Left colon (tissue), 2 donors: Measurements from ENCODE around the gene TLE4. TPM values are rescaled to one million over a fixed set of nuclear protein-coding genes. Genes with fewer than 3 reads are reported as not detected.

Experiments
- ATAC-seq: fragments of 200-7000 bp; cut with Tn5 transposase; one replicate; pipeline ENCODE4 v1.9.1; 2020; ENCODE audit warnings: mild to moderate bottlenecking, moderate library complexity
- DNase-seq, 2 donors: peaks; one replicate each; pipeline ENCODE4 v3.0.0-alpha.2; 2020
- intact Hi-C, 2 donors: fragments of 100-400 bp; cut with DNase I in 1 of 2; cut with micrococcal nuclease in 1 of 2; formaldehyde crosslinking; loops; one replicate each; pipeline versions ENCODE4 v1.11.2 to v1.14.0; 2022; cut with DNase I, micrococcal nuclease
- total RNA-seq, 2 donors: library from RNA; stranded (reverse); fragmentation: NEBNext Ultra II Directional; extraction: Animal tissue kit (Norgen Biotek cat#: 25700); gene quantifications; one replicate each; pipeline ENCODE4 v1.2.1, GENCODE V29; 2021
- donor health status: DM: no; HTN: no; CAD: no.
- donor health status: DM: yes; HTN: yes; CAD: no.

TLE4 gene
- total RNA-seq, 2 donors from 2014 or later: 22.2 to 29.8 TPM

GRCh38 chr9:79672236-79672635 is 100.5 kb downstream of the TLE4 start:
- DNase-seq (no peak), ATAC-seq (no peak)

DNA sequence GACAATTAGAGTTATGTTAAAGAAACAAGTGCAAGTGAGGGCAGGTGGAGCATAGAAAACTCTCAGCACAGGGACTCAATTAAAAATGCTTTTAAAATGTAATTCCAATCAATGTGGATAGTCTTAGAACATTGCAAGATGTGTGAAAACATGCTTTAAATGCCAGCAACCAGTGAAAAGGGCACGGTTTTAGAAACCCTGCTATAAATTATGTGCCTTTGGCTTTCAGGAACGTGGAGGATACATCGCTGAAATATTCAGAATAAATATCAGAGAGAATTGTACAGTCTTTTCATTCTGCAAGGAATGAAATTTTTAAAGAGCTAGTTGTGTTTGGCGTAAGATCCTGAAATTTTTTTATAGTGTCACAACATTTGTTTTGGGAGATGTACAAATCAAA is 101.1 kb downstream of the TLE4 start:
- intact Hi-C loops: no loop called here
- DNase-seq (no peak), ATAC-seq (no peak)

More at GRCh38 chr9:79672236-79672635, 100.5 kb downstream of the TLE4 start:
- intact Hi-C loops: no loop called here

DNA sequence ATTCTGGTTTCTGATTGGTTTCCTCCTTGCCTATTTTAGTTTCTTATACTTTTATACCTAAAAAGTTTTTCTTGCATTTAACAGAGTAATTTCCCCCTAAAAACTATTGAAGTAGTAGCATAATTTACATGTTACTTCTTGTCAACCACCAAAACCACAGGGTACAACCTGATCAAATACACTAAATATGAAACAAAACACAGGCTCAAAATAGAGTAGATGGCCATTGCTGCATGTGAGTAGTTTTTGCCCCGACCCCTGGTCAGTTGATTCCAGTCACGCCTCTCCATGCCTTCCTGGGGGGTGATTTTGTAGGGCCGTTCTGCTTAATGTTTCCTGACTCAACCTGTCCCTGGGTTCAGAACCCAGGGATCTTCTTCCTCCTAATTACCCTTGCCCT is 101.8 kb downstream of the TLE4 start:
- intact Hi-C loops: no loop called here
- ATAC-seq: no peak
- no peak for DNase-seq

- ATAC-seq (no peak), DNase-seq (no peak)
- intact Hi-C loops: no loop called here
Observed at GRCh38 chr9:79674052-79674777, 102.5 kb downstream of the TLE4 start.

DNA sequence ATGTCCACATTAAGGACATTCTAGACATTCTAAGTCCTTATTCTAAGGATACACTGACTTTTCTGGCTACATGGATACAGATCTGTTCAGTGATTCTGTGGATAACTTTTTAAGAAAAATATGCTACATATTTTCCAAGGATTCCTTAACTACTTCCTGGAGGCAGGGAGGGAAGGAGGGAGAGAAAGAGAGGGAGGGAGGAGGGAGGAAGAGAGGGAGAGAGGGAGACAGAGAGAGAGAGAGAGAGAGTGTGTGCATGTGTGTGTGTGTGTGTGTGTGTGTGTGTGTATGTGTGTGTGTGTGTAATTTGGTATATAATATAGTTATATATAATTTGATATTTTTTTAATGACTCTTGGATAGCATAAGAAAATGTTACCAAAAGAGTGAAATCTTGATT is 109.8 kb downstream of the TLE4 start:
- intact Hi-C loops: no loop called here

DNA sequence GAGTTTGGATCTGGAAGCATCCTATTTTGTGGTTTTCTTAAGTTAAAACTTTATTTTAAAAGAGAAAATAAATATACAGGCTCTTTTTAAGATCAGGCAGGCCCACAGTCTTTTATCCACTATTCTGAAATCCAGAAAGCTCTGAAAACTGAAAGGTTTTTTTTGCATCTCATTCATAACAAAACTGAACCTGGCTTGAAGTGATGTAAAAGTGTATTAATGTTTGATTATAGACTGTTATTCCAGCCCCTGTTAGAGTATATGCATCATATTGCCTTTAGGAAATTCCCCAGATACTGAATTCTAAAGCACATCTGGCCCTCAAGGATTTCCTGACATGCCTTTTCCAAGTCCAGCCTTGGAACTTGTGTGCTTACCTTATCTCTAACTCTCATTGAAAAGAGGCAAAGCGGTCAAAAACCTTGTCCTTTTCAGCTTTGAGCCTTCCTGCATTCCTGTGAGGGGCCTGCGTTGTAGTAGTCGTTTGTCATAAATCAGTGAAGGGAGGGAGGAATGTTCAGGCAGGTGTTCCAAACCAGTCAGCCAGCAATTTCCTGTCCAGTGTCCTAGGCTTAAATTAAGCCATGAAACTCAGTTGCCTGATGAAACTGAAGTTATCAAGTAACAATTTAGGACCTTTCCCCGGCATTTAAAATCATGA is 110.4 kb downstream of the TLE4 start:
- intact Hi-C loops: no loop called here
- ATAC-seq (no peak), DNase-seq (no peak)

More for the DNA sequence above, 109.8 kb downstream of the TLE4 start:
- DNase-seq: no peak
- no peak for ATAC-seq

GRCh38 chr9:79684059-79684458 is 112.3 kb downstream of the TLE4 start:
- ATAC-seq (no peak), DNase-seq (no peak)
- intact Hi-C loops: no loop called here

DNA sequence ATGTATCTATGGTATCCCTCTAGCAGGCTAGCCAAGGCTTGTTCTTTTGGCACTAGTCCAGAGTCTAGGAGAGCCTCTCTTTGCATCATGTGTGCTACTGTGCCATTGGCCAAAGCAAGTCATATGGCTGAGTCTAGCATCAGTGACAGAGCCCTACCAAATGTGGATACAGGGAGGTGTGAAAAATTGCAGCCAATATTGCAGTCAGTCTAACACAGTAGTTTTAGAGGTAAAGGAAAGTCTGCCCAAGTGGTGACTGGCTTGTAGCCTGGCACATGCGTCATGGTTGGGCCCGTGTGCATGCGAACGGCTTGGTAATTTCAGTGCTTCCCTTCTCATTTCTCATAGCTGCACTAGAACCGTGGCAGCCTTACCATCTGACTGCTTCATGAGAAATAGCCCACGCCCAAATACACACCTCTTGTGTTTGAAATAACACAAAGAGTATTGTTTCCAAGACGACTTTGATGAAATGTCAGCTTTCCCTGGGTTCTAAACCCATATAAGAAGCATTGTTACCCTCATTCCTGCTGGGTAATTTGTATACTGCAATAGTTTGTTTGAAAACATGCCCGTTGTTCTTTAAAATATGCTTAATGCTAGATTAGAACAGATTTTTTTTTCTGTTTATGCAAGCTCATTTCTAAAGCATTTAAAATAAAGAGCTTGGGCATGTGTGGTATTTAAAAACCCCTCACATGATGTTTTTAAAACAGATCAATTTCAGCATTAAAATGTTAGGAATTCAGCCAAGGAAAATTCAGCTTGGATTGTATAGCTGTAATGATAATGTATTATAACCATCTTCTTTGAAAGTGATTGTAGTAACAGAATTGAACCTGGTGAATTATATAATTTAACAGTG is 113.2 kb downstream of the TLE4 start:
- DNase-seq (no peak), ATAC-seq (no peak)
- intact Hi-C loops: no loop called here

GRCh38 chr9:79685577-79685976 is 113.8 kb downstream of the TLE4 start:
- no peak for ATAC-seq
- no peak for DNase-seq
- intact Hi-C loops: no loop called here

- DNase-seq: no peak
- intact Hi-C loops: no loop called here
- no peak for ATAC-seq
Observed at GRCh38 chr9:79686381-79687130, 114.8 kb downstream of the TLE4 start.

DNA sequence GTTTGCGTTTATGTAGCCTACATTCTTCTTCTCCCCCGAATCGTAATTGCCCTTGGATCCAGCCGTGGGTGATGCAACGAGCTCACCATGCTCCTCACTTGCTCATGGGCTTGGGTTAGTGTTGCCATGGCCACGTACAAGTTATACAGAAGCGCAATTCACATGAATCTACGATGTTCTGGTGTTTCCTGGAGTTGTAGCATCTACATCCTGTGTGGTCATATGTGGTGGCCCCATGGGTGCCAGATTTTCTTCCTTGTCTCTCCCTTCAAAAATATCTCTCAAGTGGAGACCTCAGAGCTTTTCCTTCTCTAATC is 115.3 kb downstream of the TLE4 start:
- no peak for DNase-seq

DNA sequence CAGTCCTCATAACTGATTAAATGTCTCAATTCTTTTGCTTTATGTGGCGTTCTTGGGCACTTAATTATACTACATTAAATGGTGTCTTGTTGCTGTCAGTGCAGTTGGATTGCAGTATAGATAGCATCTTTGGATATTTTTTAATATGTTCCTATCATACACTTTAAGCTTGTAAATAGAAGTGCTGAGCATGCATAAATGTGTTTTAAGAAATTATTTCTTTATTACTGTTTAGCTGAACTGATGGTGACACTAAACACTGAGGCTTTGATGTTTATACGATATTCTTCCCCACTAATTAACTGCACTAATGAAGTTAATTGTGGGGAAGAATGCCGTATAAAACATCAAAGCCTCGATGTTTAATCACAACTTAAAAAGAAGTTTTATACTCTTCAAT is 116.6 kb downstream of the TLE4 start:
- ATAC-seq (no peak), DNase-seq (no peak)
- intact Hi-C loops: no loop called here

More for the DNA sequence above, 115.3 kb downstream of the TLE4 start:
- intact Hi-C loops: no loop called here
- ATAC-seq: no peak

GRCh38 chr9:79689576-79689975 is 117.8 kb downstream of the TLE4 start:
- intact Hi-C loops: no loop called here
- DNase-seq: no peak
- ATAC-seq: no peak

- no peak for ATAC-seq
- intact Hi-C loops: no loop called here
Observed at GRCh38 chr9:79691496-79691895, 119.7 kb downstream of the TLE4 start.

DNA sequence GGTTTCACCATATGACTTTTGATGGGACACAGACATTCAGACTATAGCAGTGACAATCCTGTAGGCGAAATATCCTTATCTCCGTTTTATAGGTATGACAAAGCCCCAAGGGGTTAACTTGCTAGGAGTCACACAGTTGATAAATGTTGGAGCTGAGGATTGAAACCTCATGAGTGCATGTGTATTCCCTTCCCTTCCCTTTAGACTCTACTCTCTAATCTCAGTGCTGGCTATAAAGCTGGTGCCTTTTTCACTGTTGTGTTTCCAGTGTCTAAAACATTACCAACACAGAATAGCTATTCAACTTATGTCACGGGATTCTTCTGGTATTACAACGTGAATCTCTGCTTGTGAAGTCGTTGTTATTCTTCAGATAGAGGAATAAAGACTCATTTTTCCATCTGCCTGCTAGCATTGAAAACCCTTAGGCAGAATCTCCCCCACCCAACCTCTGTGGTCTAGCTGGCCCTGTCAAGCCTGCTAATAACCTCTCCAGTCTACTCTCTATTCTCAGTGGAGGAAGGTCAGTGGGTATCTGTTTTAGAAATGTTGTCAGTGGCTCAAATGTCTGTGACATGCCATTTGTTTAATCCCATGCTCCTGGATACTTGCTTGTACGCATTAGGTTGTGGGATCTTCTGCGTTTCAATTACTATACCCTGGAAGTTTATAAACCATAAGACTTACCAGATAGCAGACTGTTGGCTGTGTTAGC is 121.2 kb downstream of the TLE4 start:
- DNase-seq (no peak), ATAC-seq (no peak)
- intact Hi-C loops: no loop called here

More at GRCh38 chr9:79691496-79691895, 119.7 kb downstream of the TLE4 start:
- DNase-seq: no peak

GRCh38 chr9:79693750-79694149 is 122.0 kb downstream of the TLE4 start:
- no peak for ATAC-seq
- DNase-seq: no peak
- intact Hi-C loops: no loop called here

DNA sequence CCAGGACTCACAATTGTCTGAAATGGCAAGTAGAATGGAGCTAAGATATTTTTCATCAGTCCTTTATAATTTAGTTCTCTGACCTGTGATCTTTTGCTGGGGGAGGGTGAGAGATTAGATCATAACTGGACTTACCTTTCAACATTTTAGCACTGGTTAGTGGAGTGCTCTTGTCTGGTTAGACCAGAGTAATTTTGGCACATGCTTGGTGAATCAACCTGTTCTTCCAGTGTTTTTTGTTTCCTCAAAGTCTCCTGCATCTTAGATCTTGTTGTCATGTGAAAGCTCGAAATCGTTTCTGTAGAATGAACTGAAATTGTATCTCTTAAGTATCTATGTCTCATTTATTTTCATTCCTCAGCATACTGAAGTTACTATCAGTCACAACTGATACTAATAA is 122.4 kb downstream of the TLE4 start:
- no peak for ATAC-seq
- intact Hi-C loops: no loop called here
- DNase-seq: no peak

DNA sequence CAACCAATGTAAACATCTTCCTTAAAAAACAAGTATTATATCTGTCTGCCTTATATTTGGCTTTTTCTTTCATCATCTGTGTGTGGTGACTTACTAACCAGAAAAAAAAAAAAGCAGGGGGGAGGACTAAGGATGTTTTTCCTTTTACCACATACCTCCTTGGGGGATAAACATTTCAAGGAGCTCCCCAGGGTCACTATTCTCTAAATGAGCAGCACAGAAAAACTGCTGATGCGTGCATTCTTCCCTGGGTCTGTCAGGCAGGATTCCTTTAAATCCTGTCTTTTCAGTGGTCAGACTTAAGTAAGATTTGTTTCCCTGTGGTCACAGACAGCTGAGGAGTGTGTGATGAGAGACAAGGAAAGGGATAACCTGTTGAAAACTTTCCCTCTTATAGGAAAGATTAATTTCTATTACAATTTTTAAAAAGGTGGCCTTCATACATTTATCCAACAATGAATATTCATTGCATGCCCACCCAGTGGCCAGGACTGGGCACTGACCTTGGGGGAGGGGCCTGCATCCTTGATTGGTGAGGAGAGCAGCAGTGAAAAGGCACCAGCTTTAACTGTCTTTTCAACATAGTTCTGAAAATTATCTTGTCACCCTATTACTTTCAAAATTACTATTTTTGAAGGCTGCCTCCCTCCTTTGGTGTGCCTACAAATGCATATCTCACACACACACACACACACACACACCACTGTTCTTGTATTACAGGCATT is 123.1 kb downstream of the TLE4 start:
- intact Hi-C loops: no loop called here
- no peak for ATAC-seq

More for the DNA sequence above, 123.1 kb downstream of the TLE4 start:
- no peak for DNase-seq
